ENCODE data around the gene MOB1B.
"Not testable (repeated sequence)": the region's sequence is repeated elsewhere in the genome, so short reads cannot be mapped to it uniquely, and the experiment has no call there.

Gene MOB1B

GRCh38 chr4:71011451-71011850, 109.3 kb downstream of the MOB1B start:
- DNase-seq = no peak

GRCh38 chr4:71017391-71017790, 115.2 kb downstream of the MOB1B start:
- DNase-seq = not testable (repeated sequence)

- no peak for DNase-seq
Measured at GRCh38 chr4:71020611-71021010, 118.4 kb downstream of the MOB1B start.

- no peak for DNase-seq
Measured at GRCh38 chr4:71025654-71026053, 123.5 kb downstream of the MOB1B start.

- peak; percentile 43 for DNase-seq
Measured at GRCh38 chr4:71026086-71026485, 123.9 kb downstream of the MOB1B start.

GRCh38 chr4:71027611-71028010, 125.4 kb downstream of the MOB1B start:
- no peak for DNase-seq

- no peak for DNase-seq
Measured at GRCh38 chr4:71029504-71029903, 127.3 kb downstream of the MOB1B start.

GRCh38 chr4:71032106-71032505, 129.9 kb downstream of the MOB1B start:
- not testable (repeated sequence) for DNase-seq
